ENCODE measurements around the gene EIF2S2. TPM values are rescaled to one million over a fixed set of nuclear protein-coding genes. Genes with fewer than 3 reads are reported as not detected.

The EIF2S2 gene
- total RNA-seq, 1 experiment from 2014 or later, result 130 TPM

- Histone ChIP-seq H3K9me3 (ENCODE audit: low read depth, low read length, poor library complexity, severe bottlenecking) (no peaks in the 10 kb centered on the region), H3K4me1 (ENCODE audit: insufficient read depth, low read length, poor library complexity, severe bottlenecking) (no peaks in the 10 kb centered on the region), H3K27me3 (replicated peaks; ENCODE audit: insufficient read depth, low read depth, low read length, poor library complexity) (no peaks in the 10 kb centered on the region), H3K4me3 (ENCODE audit: low read depth, low read length, poor library complexity, severe bottlenecking) (no peak overlapping the region), H3K36me3 (ENCODE audit: insufficient read depth, low read length, poor library complexity, severe bottlenecking) (no peaks in the 10 kb centered on the region), H3K27ac (ENCODE audit: low read depth, low read length, poor library complexity, severe bottlenecking) (no peak overlapping the region)
- POLR2A ChIA-PET (ENCODE audit: low non-redundant PET), result no interaction called here
- CTCF ChIA-PET, result interaction anchor here (0.6 kb wide), 1 partner anchor 187 kb away, joined by 9 read pairs; no protein-coding TSS in a partner anchor
- DNase-seq (ENCODE audit: low spot score), result no peak
- intact Hi-C loops (cut with micrococcal nuclease; ENCODE audit: unreplicated experiment), result no loop called here
- BruUV-seq (replicated peaks), result no TSS peak
- TF ChIP-seq CTCF (conservative IDR thresholded peaks at IDR 0.05; ENCODE audit: low read depth, low read length) (no peak), EZH2 (IDR thresholded peaks at IDR 0.05; ENCODE audit: borderline replicate concordance, low read depth, low read length, poor library complexity, severe bottlenecking) (no peak)
Observed at GRCh38 chr20:34045930-34046725, 65.9 kb downstream of the EIF2S2 start.

- Histone ChIP-seq H3K4me1 (ENCODE audit: insufficient read depth, low read length, poor library complexity, severe bottlenecking) (no peaks in the 10 kb centered on the region), H3K36me3 (ENCODE audit: insufficient read depth, low read length, poor library complexity, severe bottlenecking) (no peaks in the 10 kb centered on the region), H3K27me3 (replicated peaks; ENCODE audit: insufficient read depth, low read depth, low read length, poor library complexity) (no peaks in the 10 kb centered on the region), H3K9me3 (ENCODE audit: low read depth, low read length, poor library complexity, severe bottlenecking) (no peaks in the 10 kb centered on the region), H3K27ac (ENCODE audit: low read depth, low read length, poor library complexity, severe bottlenecking) (no peak overlapping the region), H3K4me3 (ENCODE audit: low read depth, low read length, poor library complexity, severe bottlenecking) (no peak overlapping the region)
- TF ChIP-seq CTCF (conservative IDR thresholded peaks at IDR 0.05; ENCODE audit: low read depth, low read length) (no peak), EZH2 (IDR thresholded peaks at IDR 0.05; ENCODE audit: borderline replicate concordance, low read depth, low read length, poor library complexity, severe bottlenecking) (no peak)
- ChIA-PET POLR2A (ENCODE audit: low non-redundant PET) (no interaction called here), CTCF (no interaction called here)
- BruUV-seq (replicated peaks), result no TSS peak
- no peak for DNase-seq (ENCODE audit: low spot score)
- intact Hi-C loops (cut with micrococcal nuclease; ENCODE audit: unreplicated experiment), result no loop called here
Observed at GRCh38 chr20:34045294-34045693, 66.7 kb downstream of the EIF2S2 start.

GRCh38 chr20:34043025-34043424 is 69.0 kb downstream of the EIF2S2 start:
- Histone ChIP-seq H3K27ac (ENCODE audit: low read depth, low read length, poor library complexity, severe bottlenecking) (no peak overlapping the region), H3K4me3 (ENCODE audit: low read depth, low read length, poor library complexity, severe bottlenecking) (no peak overlapping the region), H3K27me3 (replicated peaks; ENCODE audit: insufficient read depth, low read depth, low read length, poor library complexity) (no peaks in the 10 kb centered on the region), H3K4me1 (ENCODE audit: insufficient read depth, low read length, poor library complexity, severe bottlenecking) (peaks cover 2% of the 10 kb centered on the region), H3K36me3 (ENCODE audit: insufficient read depth, low read length, poor library complexity, severe bottlenecking) (no peaks in the 10 kb centered on the region), H3K9me3 (ENCODE audit: low read depth, low read length, poor library complexity, severe bottlenecking) (no peaks in the 10 kb centered on the region)
- ChIA-PET CTCF (no interaction called here), POLR2A (ENCODE audit: low non-redundant PET) (no interaction called here)
- no TSS peak for BruUV-seq (replicated peaks)
- TF ChIP-seq EZH2 (IDR thresholded peaks at IDR 0.05; ENCODE audit: borderline replicate concordance, low read depth, low read length, poor library complexity, severe bottlenecking), result no peak
- no peak for DNase-seq (ENCODE audit: low spot score)
- intact Hi-C loops (cut with micrococcal nuclease; ENCODE audit: unreplicated experiment), result no loop called here
